MCF 10A (cell line): Measurements from ENCODE around the gene SMIM38. TPM values are rescaled to one million over a fixed set of nuclear protein-coding genes. Genes with fewer than 3 reads are reported as not detected.

Experiments
- BruUV-seq: library from RNA; stranded (reverse); fragments of 400-500 nt; replicated peaks from 2 replicates; lab custom pipeline; 2021; lab: Mats Ljungman, UMichigan
- CTCF ChIA-PET: fragments of 300-600 bp; sonication (Branson Sonifier 250); formaldehyde crosslinking; extraction: SDS; loops from one replicate; lab custom pipeline; 2021; ENCODE audit warnings: antibody characterized with exemption, inconsistent platforms; lab: Yijun Ruan, JAX
- POLR2A ChIA-PET: fragments of 300-600, 350-650 bp; sonication (Branson Sonifier 250); formaldehyde crosslinking; extraction: SDS; loops from one replicate; lab custom pipeline; 2020; ENCODE audit warnings: antibody characterized with exemption, inconsistent platforms; lab: Yijun Ruan, JAX
- DNase-seq: peaks from one replicate; pipeline ENCODE4 v3.0.0-alpha.2; 2018; ENCODE audit not compliant: unreplicated experiment
- H3K27ac Mint-ChIP-seq: one replicate; pipeline ENCODE4 v1.8.0; 2022; ENCODE audit warnings: mild to moderate bottlenecking, low read depth, mixed read lengths; ENCODE audit not compliant: unreplicated experiment
- H3K27me3 Mint-ChIP-seq: one replicate; pipeline ENCODE4 v1.8.0; 2022; ENCODE audit warnings: mixed read lengths; ENCODE audit not compliant: insufficient read depth, unreplicated experiment
- H3K36me3 Mint-ChIP-seq: one replicate; pipeline ENCODE4 v1.8.0; 2022; ENCODE audit warnings: mild to moderate bottlenecking, moderate library complexity, mixed read lengths; ENCODE audit not compliant: insufficient read depth, unreplicated experiment
- H3K4me1 Mint-ChIP-seq: one replicate; pipeline ENCODE4 v1.8.0; 2022; ENCODE audit warnings: mixed read lengths; ENCODE audit not compliant: insufficient read depth, unreplicated experiment
- H3K4me3 Mint-ChIP-seq: one replicate; pipeline ENCODE4 v1.8.0; 2022; ENCODE audit warnings: mild to moderate bottlenecking, moderate library complexity, mixed read lengths; ENCODE audit not compliant: unreplicated experiment
- H3K9me3 Mint-ChIP-seq: one replicate; pipeline ENCODE4 v1.8.0; 2022; ENCODE audit warnings: mixed read lengths; ENCODE audit not compliant: unreplicated experiment
- CTCF ChIP-seq: fragments of 200-600 bp; IDR thresholded peaks from one replicate; pipeline ENCODE4 v1.8.0; 2022; ENCODE audit warnings: antibody characterized with exemption, mild to moderate bottlenecking; ENCODE audit not compliant: unreplicated experiment
- intact Hi-C: fragments of 100-400 bp; cut with micrococcal nuclease; formaldehyde crosslinking; loops from 2 replicates; pipeline ENCODE4 v1.14.1; 2022
- total RNA-seq: library from RNA; stranded (reverse); gene quantifications from 2 replicates; pipeline ENCODE4 v1.2.3, GENCODE V29; 2022

The SMIM38 gene
- total RNA-seq, 1 experiment from 2014 or later = not detected

- no peak for TF ChIP-seq CTCF
- no peak overlapping the region for H3K27ac Mint-ChIP-seq
Observed at GRCh38 chr11:69157156-69157821, 1.6 kb downstream of the SMIM38 start.

GRCh38 chr11:69157822-69158231 is 2.1 kb downstream of the SMIM38 start:
- Mint-ChIP-seq H3K4me3 (no peak overlapping the region), H3K4me1 (peaks cover 5% of the 10 kb centered on the region), H3K27ac (no peak overlapping the region), H3K9me3 (peaks cover under 1% of the 10 kb centered on the region), H3K36me3 (peaks cover 4% of the 10 kb centered on the region), H3K27me3 (no peaks in the 10 kb centered on the region)
- ChIA-PET CTCF (no interaction called here), POLR2A (interaction anchor here (0.7 kb wide), 1 partner anchor 11 kb away, joined by 5 read pairs; no protein-coding TSS in a partner anchor)
- BruUV-seq = no TSS peak
- no peak for TF ChIP-seq CTCF
- DNase-seq = no peak
- intact Hi-C loops = no loop called here

More at GRCh38 chr11:69157156-69157821, 1.6 kb downstream of the SMIM38 start:
- no peak for DNase-seq
- POLR2A ChIA-PET = no interaction called here
- no TSS peak for BruUV-seq
- no peak overlapping the region for H3K4me3 Mint-ChIP-seq
- H3K36me3 Mint-ChIP-seq = peaks cover 4% of the 10 kb centered on the region
- intact Hi-C loops = no loop called here
- CTCF ChIA-PET = no interaction called here
- H3K27me3 Mint-ChIP-seq = no peaks in the 10 kb centered on the region
- H3K4me1 Mint-ChIP-seq = peaks cover 5% of the 10 kb centered on the region
- no peaks in the 10 kb centered on the region for H3K9me3 Mint-ChIP-seq

GRCh38 chr11:69158301-69159149 is 2.8 kb downstream of the SMIM38 start:
- Mint-ChIP-seq H3K27me3 (no peaks in the 10 kb centered on the region), H3K4me1 (peaks cover 5% of the 10 kb centered on the region), H3K4me3 (no peak overlapping the region), H3K27ac (no peak overlapping the region), H3K9me3 (peaks cover 4% of the 10 kb centered on the region), H3K36me3 (peaks cover 4% of the 10 kb centered on the region)
- no peak for DNase-seq
- ChIA-PET POLR2A (interaction anchor here (0.7 kb wide), 1 partner anchor 12 kb away, joined by 5 read pairs; no protein-coding TSS in a partner anchor), CTCF (no interaction called here)
- no TSS peak for BruUV-seq
- no peak for TF ChIP-seq CTCF
- intact Hi-C loops = no loop called here

- peaks cover 5% of the 10 kb centered on the region for H3K4me1 Mint-ChIP-seq
- BruUV-seq = no TSS peak
- intact Hi-C loops = no loop called here
- POLR2A ChIA-PET = no interaction called here
- H3K9me3 Mint-ChIP-seq = peaks cover 4% of the 10 kb centered on the region
- peaks cover 4% of the 10 kb centered on the region for H3K36me3 Mint-ChIP-seq
- no peak for DNase-seq
- H3K27me3 Mint-ChIP-seq = no peaks in the 10 kb centered on the region
- CTCF ChIA-PET = no interaction called here
- TF ChIP-seq CTCF = no peak
- no peak overlapping the region for H3K27ac Mint-ChIP-seq
- H3K4me3 Mint-ChIP-seq = no peak overlapping the region
Observed at GRCh38 chr11:69159150-69159852, 3.6 kb downstream of the SMIM38 start.
